HCT116 (cell line): ENCODE measurements around the gene ICAM2.

ENCODE experiments used
- CBX3 ChIP-seq: IDR thresholded peaks from 2 replicates; pipeline ENCODE4 v1.6.1; 2012; ENCODE audit warnings: low read depth
- CEBPB ChIP-seq: IDR thresholded peaks from 2 replicates; pipeline ENCODE4 v1.6.1; 2012; ENCODE audit warnings: low read depth
- EZH2 ChIP-seq: fragments of 200-600 bp; sonication (generic); IDR thresholded peaks from 2 replicates; pipeline ENCODE4 v1.6.1; 2017; ENCODE audit warnings: antibody characterized with exemption, mixed run types
- POLR2A ChIP-seq: IDR thresholded peaks from 2 replicates; pipeline ENCODE4 v1.7.0; 2011; ENCODE audit warnings: borderline replicate concordance; ENCODE audit not compliant: insufficient read depth, insufficient read length; ENCODE audit errors: extremely low read depth
- POLR2AphosphoS5 ChIP-seq: IDR thresholded peaks from 2 replicates; pipeline ENCODE4 v1.6.1; 2011; ENCODE audit warnings: mild to moderate bottlenecking, low read depth, low read length, moderate library complexity
- SIN3A ChIP-seq: IDR thresholded peaks from 2 replicates; pipeline ENCODE4 v1.6.1; 2012; ENCODE audit warnings: low read depth
- TCF7L2 ChIP-seq: IDR thresholded peaks from 2 replicates; pipeline ENCODE4 v1.7.0; 2011; ENCODE audit warnings: borderline replicate concordance, inconsistent platforms; ENCODE audit not compliant: insufficient read depth, insufficient read length; ENCODE audit errors: extremely low read depth
- ZNF274 ChIP-seq: fragments of 200-500 bp; sonication (Bioruptor generic); IDR thresholded peaks from 2 replicates; pipeline ENCODE4 v1.6.1; 2014; ENCODE audit warnings: mild to moderate bottlenecking, low read depth, low read length, inconsistent platforms
- TF ChIP-seq, protein P1 (sequence below), 3 experiments: fragments of 200-600 bp in 1 of 3; sonication (generic) in 1 of 3; IDR thresholded peaks in 2 of 3; conservative IDR thresholded peaks in 1 of 3; 2 replicates each; pipeline ENCODE4 v1.5.1; 2012 to 2017; ENCODE audit warnings: low read depth in 2 of 3, low read length in 2 of 3, antibody characterized with exemption in 1 of 3, borderline replicate concordance in 1 of 3, control low read depth in 1 of 3, mild to moderate bottlenecking in 1 of 3, mixed read lengths in 1 of 3, mixed run types in 1 of 3, moderate library complexity in 1 of 3; ENCODE audit not compliant: insufficient read depth in 1 of 3
- TF ChIP-seq, protein P2 (sequence below): IDR thresholded peaks from 2 replicates; pipeline ENCODE4 v1.6.1; 2012; ENCODE audit warnings: low read depth
- TF ChIP-seq, protein P3 (sequence below): IDR thresholded peaks from 2 replicates; pipeline ENCODE4 v1.6.1; 2011; ENCODE audit warnings: mild to moderate bottlenecking, low read length, moderate library complexity; ENCODE audit not compliant: insufficient replicate concordance; ENCODE audit errors: extremely low read depth
- TF ChIP-seq, protein P4 (sequence below): IDR thresholded peaks from 2 replicates; pipeline ENCODE4 v1.6.1; 2012
- TF ChIP-seq, protein P5 (sequence below): IDR thresholded peaks from 2 replicates; pipeline ENCODE4 v1.6.1; 2012

DNA sequence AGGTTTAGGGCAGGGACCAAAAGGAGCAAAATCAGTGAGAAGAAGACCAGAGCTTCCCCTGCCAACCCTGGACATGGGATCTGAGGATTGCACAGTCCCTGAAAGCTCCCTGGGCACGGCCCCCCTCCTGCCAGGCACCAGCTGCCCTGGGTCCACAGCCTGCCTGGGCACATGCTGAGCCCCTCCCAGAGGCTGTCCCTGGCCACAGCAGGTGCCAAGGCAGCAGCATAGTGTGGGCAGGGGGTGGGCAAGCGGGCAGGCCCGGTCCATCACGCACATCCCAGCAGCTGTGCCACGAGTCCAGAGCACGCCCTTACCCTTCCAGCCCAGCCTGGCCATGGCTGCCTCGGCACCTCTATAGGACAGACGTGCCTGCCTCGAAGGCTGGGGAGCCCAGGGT lies 60.4 kb downstream of the ICAM2 start:
- no peak for TF ChIP-seq POLR2A
- TF ChIP-seq EZH2: no peak
- TF ChIP-seq ZNF274: no peak
- TF ChIP-seq CEBPB: no peak
- TF ChIP-seq, protein P1, sequence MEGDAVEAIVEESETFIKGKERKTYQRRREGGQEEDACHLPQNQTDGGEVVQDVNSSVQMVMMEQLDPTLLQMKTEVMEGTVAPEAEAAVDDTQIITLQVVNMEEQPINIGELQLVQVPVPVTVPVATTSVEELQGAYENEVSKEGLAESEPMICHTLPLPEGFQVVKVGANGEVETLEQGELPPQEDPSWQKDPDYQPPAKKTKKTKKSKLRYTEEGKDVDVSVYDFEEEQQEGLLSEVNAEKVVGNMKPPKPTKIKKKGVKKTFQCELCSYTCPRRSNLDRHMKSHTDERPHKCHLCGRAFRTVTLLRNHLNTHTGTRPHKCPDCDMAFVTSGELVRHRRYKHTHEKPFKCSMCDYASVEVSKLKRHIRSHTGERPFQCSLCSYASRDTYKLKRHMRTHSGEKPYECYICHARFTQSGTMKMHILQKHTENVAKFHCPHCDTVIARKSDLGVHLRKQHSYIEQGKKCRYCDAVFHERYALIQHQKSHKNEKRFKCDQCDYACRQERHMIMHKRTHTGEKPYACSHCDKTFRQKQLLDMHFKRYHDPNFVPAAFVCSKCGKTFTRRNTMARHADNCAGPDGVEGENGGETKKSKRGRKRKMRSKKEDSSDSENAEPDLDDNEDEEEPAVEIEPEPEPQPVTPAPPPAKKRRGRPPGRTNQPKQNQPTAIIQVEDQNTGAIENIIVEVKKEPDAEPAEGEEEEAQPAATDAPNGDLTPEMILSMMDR (IDR thresholded peaks at IDR 0.05 in 2 of 3, conservative IDR thresholded peaks at IDR 0.05 in 1 of 3; ENCODE audit: borderline replicate concordance in 1 of 3, insufficient read depth in 1 of 3, low read depth in 2 of 3, low read length in 2 of 3): no peak
- no peak for TF ChIP-seq SIN3A
- TF ChIP-seq, protein P2, sequence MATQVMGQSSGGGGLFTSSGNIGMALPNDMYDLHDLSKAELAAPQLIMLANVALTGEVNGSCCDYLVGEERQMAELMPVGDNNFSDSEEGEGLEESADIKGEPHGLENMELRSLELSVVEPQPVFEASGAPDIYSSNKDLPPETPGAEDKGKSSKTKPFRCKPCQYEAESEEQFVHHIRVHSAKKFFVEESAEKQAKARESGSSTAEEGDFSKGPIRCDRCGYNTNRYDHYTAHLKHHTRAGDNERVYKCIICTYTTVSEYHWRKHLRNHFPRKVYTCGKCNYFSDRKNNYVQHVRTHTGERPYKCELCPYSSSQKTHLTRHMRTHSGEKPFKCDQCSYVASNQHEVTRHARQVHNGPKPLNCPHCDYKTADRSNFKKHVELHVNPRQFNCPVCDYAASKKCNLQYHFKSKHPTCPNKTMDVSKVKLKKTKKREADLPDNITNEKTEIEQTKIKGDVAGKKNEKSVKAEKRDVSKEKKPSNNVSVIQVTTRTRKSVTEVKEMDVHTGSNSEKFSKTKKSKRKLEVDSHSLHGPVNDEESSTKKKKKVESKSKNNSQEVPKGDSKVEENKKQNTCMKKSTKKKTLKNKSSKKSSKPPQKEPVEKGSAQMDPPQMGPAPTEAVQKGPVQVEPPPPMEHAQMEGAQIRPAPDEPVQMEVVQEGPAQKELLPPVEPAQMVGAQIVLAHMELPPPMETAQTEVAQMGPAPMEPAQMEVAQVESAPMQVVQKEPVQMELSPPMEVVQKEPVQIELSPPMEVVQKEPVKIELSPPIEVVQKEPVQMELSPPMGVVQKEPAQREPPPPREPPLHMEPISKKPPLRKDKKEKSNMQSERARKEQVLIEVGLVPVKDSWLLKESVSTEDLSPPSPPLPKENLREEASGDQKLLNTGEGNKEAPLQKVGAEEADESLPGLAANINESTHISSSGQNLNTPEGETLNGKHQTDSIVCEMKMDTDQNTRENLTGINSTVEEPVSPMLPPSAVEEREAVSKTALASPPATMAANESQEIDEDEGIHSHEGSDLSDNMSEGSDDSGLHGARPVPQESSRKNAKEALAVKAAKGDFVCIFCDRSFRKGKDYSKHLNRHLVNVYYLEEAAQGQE: no peak
- TF ChIP-seq TCF7L2: no peak
- TF ChIP-seq POLR2AphosphoS5: no peak
- TF ChIP-seq, protein P3, sequence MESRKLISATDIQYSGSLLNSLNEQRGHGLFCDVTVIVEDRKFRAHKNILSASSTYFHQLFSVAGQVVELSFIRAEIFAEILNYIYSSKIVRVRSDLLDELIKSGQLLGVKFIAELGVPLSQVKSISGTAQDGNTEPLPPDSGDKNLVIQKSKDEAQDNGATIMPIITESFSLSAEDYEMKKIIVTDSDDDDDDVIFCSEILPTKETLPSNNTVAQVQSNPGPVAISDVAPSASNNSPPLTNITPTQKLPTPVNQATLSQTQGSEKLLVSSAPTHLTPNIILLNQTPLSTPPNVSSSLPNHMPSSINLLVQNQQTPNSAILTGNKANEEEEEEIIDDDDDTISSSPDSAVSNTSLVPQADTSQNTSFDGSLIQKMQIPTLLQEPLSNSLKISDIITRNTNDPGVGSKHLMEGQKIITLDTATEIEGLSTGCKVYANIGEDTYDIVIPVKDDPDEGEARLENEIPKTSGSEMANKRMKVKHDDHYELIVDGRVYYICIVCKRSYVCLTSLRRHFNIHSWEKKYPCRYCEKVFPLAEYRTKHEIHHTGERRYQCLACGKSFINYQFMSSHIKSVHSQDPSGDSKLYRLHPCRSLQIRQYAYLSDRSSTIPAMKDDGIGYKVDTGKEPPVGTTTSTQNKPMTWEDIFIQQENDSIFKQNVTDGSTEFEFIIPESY: no peak
- TF ChIP-seq, protein P4, sequence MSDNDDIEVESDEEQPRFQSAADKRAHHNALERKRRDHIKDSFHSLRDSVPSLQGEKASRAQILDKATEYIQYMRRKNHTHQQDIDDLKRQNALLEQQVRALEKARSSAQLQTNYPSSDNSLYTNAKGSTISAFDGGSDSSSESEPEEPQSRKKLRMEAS: no peak
- no peak for TF ChIP-seq CBX3
- TF ChIP-seq, protein P5, sequence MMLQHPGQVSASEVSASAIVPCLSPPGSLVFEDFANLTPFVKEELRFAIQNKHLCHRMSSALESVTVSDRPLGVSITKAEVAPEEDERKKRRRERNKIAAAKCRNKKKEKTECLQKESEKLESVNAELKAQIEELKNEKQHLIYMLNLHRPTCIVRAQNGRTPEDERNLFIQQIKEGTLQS: no peak
